Uterus (tissue), 2 donors: Measurements from ENCODE around the gene RBM38.

Experiments used
- POLR2A ChIP-seq, 2 donors: fragments of 450-650 bp; IDR thresholded peaks; one replicate each; pipeline ENCODE4 v1.6.1; 2016; ENCODE audit warnings: antibody characterized with exemption in 2 of 2, mild to moderate bottlenecking in 1 of 2, moderate library complexity in 1 of 2
- TF ChIP-seq, protein P1 (sequence below), 4 experiments: fragments of 200-600 bp in 2 of 4; fragments of 450-650 bp in 2 of 4; sonication (generic) in 2 of 4; IDR thresholded peaks; one replicate each; pipeline ENCODE4 v1.5.1; 2016 to 2019; ENCODE audit warnings: antibody characterized with exemption in 4 of 4, mild to moderate bottlenecking in 2 of 4, moderate library complexity in 1 of 4

DNA sequence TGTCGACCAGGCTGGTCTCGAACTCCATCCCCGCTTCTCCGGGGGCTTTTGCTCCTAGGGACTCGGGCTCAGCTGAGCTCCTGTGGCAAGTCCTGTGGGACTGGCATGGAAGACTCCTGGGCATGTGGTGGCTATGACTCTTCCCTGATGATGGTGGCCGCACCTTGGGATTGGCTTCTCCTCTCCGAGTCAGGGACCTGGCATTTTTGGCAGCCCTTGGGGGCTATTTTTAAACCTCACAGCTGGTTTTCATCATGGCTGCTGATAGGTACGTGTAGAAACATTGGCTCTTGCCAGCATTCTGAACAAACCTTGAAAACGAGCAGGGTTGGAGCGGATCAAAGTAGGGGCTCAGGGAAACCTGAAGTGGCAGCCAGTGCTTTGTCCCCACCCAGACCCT, 54.1 kb downstream of the RBM38 start:
- TF ChIP-seq POLR2A (IDR thresholded peaks at IDR 0.05): no peak
- TF ChIP-seq, protein P1, sequence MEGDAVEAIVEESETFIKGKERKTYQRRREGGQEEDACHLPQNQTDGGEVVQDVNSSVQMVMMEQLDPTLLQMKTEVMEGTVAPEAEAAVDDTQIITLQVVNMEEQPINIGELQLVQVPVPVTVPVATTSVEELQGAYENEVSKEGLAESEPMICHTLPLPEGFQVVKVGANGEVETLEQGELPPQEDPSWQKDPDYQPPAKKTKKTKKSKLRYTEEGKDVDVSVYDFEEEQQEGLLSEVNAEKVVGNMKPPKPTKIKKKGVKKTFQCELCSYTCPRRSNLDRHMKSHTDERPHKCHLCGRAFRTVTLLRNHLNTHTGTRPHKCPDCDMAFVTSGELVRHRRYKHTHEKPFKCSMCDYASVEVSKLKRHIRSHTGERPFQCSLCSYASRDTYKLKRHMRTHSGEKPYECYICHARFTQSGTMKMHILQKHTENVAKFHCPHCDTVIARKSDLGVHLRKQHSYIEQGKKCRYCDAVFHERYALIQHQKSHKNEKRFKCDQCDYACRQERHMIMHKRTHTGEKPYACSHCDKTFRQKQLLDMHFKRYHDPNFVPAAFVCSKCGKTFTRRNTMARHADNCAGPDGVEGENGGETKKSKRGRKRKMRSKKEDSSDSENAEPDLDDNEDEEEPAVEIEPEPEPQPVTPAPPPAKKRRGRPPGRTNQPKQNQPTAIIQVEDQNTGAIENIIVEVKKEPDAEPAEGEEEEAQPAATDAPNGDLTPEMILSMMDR (IDR thresholded peaks at IDR 0.05): no peak
